Measurements from ENCODE around the gene SETD5. TPM values are rescaled to one million over a fixed set of nuclear protein-coding genes. Genes with fewer than 3 reads are reported as not detected.

The SETD5 gene
- total RNA-seq, 1 donor from 2014 or later: 167 TPM

DNA sequence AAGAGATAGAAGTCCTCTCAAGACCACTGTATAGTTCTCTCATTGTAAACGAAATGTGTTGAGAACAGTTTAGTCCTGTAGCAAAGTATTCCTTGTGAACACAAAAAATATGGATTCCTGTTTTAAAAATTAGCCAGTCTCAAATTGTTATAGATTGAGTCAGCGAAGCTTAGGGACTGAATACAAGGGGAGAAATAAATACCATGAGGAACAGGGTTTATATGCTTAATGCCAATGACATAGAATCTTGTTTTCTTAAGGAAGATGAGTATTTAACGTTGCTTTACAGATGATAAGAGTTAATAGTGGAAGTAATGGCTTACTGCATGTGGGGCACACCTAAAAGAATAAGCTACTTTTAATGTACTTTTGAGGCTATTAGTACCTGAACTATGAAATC, 37.9 kb downstream of the SETD5 start:
- no peak overlapping the region for H3K4me3 Mint-ChIP-seq (ENCODE audit: unreplicated experiment)
- peaks cover 28% of the 10 kb centered on the region for H3K36me3 Mint-ChIP-seq (ENCODE audit: low read depth, unreplicated experiment)
- Histone ChIP-seq H3K4me2 (ENCODE audit: low read length) (no peak overlapping the region), H3K27me3 (ENCODE audit: insufficient read depth, low read length) (no peaks in the 10 kb centered on the region), H2AFZ (ENCODE audit: low read depth, low read length) (no peak overlapping the region), H3K9me3 (ENCODE audit: insufficient read depth, low read depth, low read length) (no peaks in the 10 kb centered on the region), H3K9ac (ENCODE audit: low read length) (no peak overlapping the region), H3K36me3 (ENCODE audit: insufficient read depth, low read length) (peaks cover 76% of the 10 kb centered on the region), H3K4me1 (ENCODE audit: insufficient read depth, low read length) (no peaks in the 10 kb centered on the region), H3K4me3 (ENCODE audit: insufficient read depth, low read depth, low read length) (no peak overlapping the region), H3K79me2 (ENCODE audit: insufficient read depth, low read length) (peaks cover 94% of the 10 kb centered on the region), H4K20me1 (ENCODE audit: insufficient read depth, low read length) (peaks cover 78% of the 10 kb centered on the region), H3K27ac (ENCODE audit: low read depth, low read length) (no peak overlapping the region)
- FAIRE-seq (no peak), DNase-seq (ENCODE audit: low read depth) (no peak)
- peaks cover 21% of the 10 kb centered on the region for H3K4me1 Mint-ChIP-seq (ENCODE audit: low read depth, unreplicated experiment)
- no peaks in the 10 kb centered on the region for H3K27me3 Mint-ChIP-seq (ENCODE audit: low read depth, unreplicated experiment)
- no peak for TF ChIP-seq EZH2 (IDR thresholded peaks at IDR 0.05; ENCODE audit: insufficient read depth, low read length)
- TF ChIP-seq, protein P1, sequence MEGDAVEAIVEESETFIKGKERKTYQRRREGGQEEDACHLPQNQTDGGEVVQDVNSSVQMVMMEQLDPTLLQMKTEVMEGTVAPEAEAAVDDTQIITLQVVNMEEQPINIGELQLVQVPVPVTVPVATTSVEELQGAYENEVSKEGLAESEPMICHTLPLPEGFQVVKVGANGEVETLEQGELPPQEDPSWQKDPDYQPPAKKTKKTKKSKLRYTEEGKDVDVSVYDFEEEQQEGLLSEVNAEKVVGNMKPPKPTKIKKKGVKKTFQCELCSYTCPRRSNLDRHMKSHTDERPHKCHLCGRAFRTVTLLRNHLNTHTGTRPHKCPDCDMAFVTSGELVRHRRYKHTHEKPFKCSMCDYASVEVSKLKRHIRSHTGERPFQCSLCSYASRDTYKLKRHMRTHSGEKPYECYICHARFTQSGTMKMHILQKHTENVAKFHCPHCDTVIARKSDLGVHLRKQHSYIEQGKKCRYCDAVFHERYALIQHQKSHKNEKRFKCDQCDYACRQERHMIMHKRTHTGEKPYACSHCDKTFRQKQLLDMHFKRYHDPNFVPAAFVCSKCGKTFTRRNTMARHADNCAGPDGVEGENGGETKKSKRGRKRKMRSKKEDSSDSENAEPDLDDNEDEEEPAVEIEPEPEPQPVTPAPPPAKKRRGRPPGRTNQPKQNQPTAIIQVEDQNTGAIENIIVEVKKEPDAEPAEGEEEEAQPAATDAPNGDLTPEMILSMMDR (IDR thresholded peaks at IDR 0.05; ENCODE audit: insufficient read depth, low read depth, low read length): no peak
- no peaks in the 10 kb centered on the region for H3K9me3 Mint-ChIP-seq (ENCODE audit: unreplicated experiment)
- no peak overlapping the region for H3K27ac Mint-ChIP-seq (ENCODE audit: unreplicated experiment)

DNA sequence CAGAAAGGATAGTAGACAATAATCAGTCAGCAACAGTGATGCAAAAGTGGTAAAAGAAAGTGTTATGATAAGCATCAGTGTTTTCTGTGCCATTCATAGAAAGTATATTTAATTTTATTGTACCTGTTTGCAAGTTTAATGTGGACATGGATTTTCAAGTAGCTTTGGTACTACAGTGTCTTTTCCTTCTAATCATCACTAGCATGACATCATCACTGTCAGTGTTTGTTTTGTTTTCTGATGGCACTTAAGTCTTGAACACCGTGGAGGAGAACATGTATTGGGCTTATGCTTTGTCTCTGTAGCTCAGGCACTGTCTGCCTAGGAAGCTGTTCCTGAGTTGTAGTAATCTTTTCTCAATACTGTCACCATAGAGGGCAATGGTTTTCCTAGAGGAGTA, 41.9 kb downstream of the SETD5 start:
- DNase-seq (ENCODE audit: low read depth) (no peak), FAIRE-seq (no peak)
- no peak overlapping the region for H3K9ac ChIP-seq (ENCODE audit: low read length)
- H2AFZ ChIP-seq (ENCODE audit: low read depth, low read length): no peak overlapping the region
- TF ChIP-seq, protein P1 (IDR thresholded peaks at IDR 0.05; ENCODE audit: insufficient read depth, low read depth, low read length): no peak
- no peak for TF ChIP-seq EZH2 (IDR thresholded peaks at IDR 0.05; ENCODE audit: insufficient read depth, low read length)
- Mint-ChIP-seq H3K9me3 (ENCODE audit: unreplicated experiment) (no peaks in the 10 kb centered on the region), H3K27me3 (ENCODE audit: low read depth, unreplicated experiment) (no peaks in the 10 kb centered on the region), H3K4me3 (ENCODE audit: unreplicated experiment) (no peak overlapping the region), H3K27ac (ENCODE audit: unreplicated experiment) (peak overlapping the region; percentile 43), H3K36me3 (ENCODE audit: low read depth, unreplicated experiment) (peaks cover 31% of the 10 kb centered on the region), H3K4me1 (ENCODE audit: low read depth, unreplicated experiment) (peaks cover 17% of the 10 kb centered on the region)
- no peaks in the 10 kb centered on the region for H3K27me3 ChIP-seq (ENCODE audit: insufficient read depth, low read length)
- H3K36me3 ChIP-seq (ENCODE audit: insufficient read depth, low read length): peaks cover 74% of the 10 kb centered on the region
- H3K9me3 ChIP-seq (ENCODE audit: insufficient read depth, low read depth, low read length): no peaks in the 10 kb centered on the region
- H3K4me3 ChIP-seq (ENCODE audit: insufficient read depth, low read depth, low read length): no peak overlapping the region
- no peak overlapping the region for H3K27ac ChIP-seq (ENCODE audit: low read depth, low read length)
- peaks cover 67% of the 10 kb centered on the region for H3K79me2 ChIP-seq (ENCODE audit: insufficient read depth, low read length)
- H4K20me1 ChIP-seq (ENCODE audit: insufficient read depth, low read length): peaks cover 77% of the 10 kb centered on the region
- no peak overlapping the region for H3K4me2 ChIP-seq (ENCODE audit: low read length)
- H3K4me1 ChIP-seq (ENCODE audit: insufficient read depth, low read length): no peaks in the 10 kb centered on the region

DNA sequence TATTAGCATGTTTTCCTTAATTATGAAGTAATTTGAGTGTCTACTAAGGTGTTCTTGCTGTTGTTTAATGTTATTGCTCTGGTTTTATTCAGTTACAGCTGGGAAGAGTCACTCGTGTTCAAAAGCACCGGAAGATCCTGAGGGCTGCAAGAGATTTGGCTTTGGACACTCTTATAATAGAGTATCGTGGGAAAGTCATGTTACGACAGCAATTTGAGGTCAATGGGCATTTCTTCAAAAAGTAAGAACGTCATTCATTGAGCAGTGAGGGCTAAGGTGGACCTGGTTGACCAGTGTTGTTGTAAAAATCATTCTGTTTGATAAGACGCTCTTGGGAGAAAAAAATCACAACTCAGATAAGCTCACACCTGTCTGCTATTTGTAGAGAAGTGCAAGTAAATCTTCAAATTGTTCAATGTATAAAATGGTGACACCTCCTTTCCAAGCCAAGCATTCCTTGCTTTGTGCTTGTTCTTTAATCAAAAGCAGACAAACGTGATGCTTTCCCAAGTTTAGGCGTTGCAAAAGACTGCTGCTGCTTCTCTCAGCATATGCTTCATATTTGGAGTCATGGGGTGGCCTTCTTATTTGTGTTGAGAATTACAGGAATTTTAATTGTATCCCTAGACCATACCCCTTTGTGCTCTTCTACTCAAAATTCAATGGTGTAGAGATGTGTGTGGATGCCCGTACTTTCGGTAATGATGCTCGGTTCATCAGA, 44.2 kb downstream of the SETD5 start:
- FAIRE-seq: no peak
- H3K27ac Mint-ChIP-seq (ENCODE audit: unreplicated experiment): no peak overlapping the region

More for the DNA sequence above, 44.2 kb downstream of the SETD5 start:
- Mint-ChIP-seq H3K27me3 (ENCODE audit: low read depth, unreplicated experiment) (no peaks in the 10 kb centered on the region), H3K4me1 (ENCODE audit: low read depth, unreplicated experiment) (peaks cover 10% of the 10 kb centered on the region), H3K9me3 (ENCODE audit: unreplicated experiment) (no peaks in the 10 kb centered on the region), H3K4me3 (ENCODE audit: unreplicated experiment) (no peak overlapping the region), H3K36me3 (ENCODE audit: low read depth, unreplicated experiment) (peaks cover 24% of the 10 kb centered on the region)
- no peaks in the 10 kb centered on the region for H3K9me3 ChIP-seq (ENCODE audit: insufficient read depth, low read depth, low read length)
- no peak overlapping the region for H3K4me3 ChIP-seq (ENCODE audit: insufficient read depth, low read depth, low read length)
- H3K27me3 ChIP-seq (ENCODE audit: insufficient read depth, low read length): no peaks in the 10 kb centered on the region
- no peaks in the 10 kb centered on the region for H3K4me1 ChIP-seq (ENCODE audit: insufficient read depth, low read length)
- H3K27ac ChIP-seq (ENCODE audit: low read depth, low read length): no peak overlapping the region
- H3K36me3 ChIP-seq (ENCODE audit: insufficient read depth, low read length): peaks cover 75% of the 10 kb centered on the region
- no peak for TF ChIP-seq EZH2 (IDR thresholded peaks at IDR 0.05; ENCODE audit: insufficient read depth, low read length)
- H3K9ac ChIP-seq (ENCODE audit: low read length): no peak overlapping the region
- H3K79me2 ChIP-seq (ENCODE audit: insufficient read depth, low read length): peaks cover 52% of the 10 kb centered on the region
- H3K4me2 ChIP-seq (ENCODE audit: low read length): no peak overlapping the region
- no peak for DNase-seq (ENCODE audit: low read depth)
- H2AFZ ChIP-seq (ENCODE audit: low read depth, low read length): no peak overlapping the region
- peaks cover 73% of the 10 kb centered on the region for H4K20me1 ChIP-seq (ENCODE audit: insufficient read depth, low read length)

Data from astrocyte (in vitro differentiated cells and primary cell).